ENCODE results near the gene ANAPC10. TPM values are rescaled to one million over a fixed set of nuclear protein-coding genes. Genes with fewer than 3 reads are reported as not detected.

Gene ANAPC10
- total and polyA plus RNA-seq, 2 experiments from 2014 or later, result 34.4 to 59.2 TPM

GRCh38 chr4:145101091-145101490 is 3.1 kb upstream of the ANAPC10 start (continued):
- TF ChIP-seq ZNF462 (CRISPR knock-in tag; IDR thresholded peaks at IDR 0.05), result no peak
- no peak for TF ChIP-seq ZNF114 (CRISPR knock-in tag; IDR thresholded peaks at IDR 0.05)

GRCh38 chr4:145099653-145100052 is 1.7 kb upstream of the ANAPC10 start:
- no peaks in the 10 kb centered on the region for H3K9me2 ChIP-seq (ENCODE audit: insufficient read depth)
- H3K4me3 ChIP-seq, result peak overlapping the region; percentile 93
- H3K27ac Mint-ChIP-seq, result peak overlapping the region; percentile 66; the same call in 1 of the 2 replicates
- no peak overlapping the region for H3K27ac ChIP-seq (ENCODE audit: low read depth)
- peaks cover 19% of the 10 kb centered on the region for H3K4me1 ChIP-seq (ENCODE audit: insufficient read depth)
- H3K9me3 Mint-ChIP-seq, result peaks cover 3% of the 10 kb centered on the region; the same call in 1 of the 3 replicates
- peaks cover 22% of the 10 kb centered on the region for H3K36me3 Mint-ChIP-seq (ENCODE audit: low read depth)
- TF ChIP-seq REST (IDR thresholded peaks at IDR 0.05; ENCODE audit: unreplicated experiment), result no peak
- H3K36me3 ChIP-seq (ENCODE audit: insufficient read depth), result peaks cover 13% of the 10 kb centered on the region; the same call in 1 of the 2 replicates
- H3K4me3 Mint-ChIP-seq, result peak overlapping the region; percentile 95
- DNase-seq (ENCODE audit: low spot score), result no peak
- H3K27me3 Mint-ChIP-seq (ENCODE audit: insufficient read depth, low read depth, poor library complexity), result peaks cover 4% of the 10 kb centered on the region
- peaks cover 94% of the 10 kb centered on the region for H3K79me2 ChIP-seq (replicated peaks; ENCODE audit: insufficient read depth)
- peaks cover 5% of the 10 kb centered on the region; the same call in 2 of the 3 replicates for H3K4me1 Mint-ChIP-seq
- peak overlapping the region; percentile 93 for H3K4me2 ChIP-seq
- peaks cover 9% of the 10 kb centered on the region for H4K20me1 ChIP-seq (replicated peaks; ENCODE audit: insufficient read depth)
- no peaks in the 10 kb centered on the region for H3K27me3 ChIP-seq (ENCODE audit: insufficient read depth)
- no peak overlapping the region for H2AFZ ChIP-seq
- no peaks in the 10 kb centered on the region for H3F3A ChIP-seq (replicated peaks; ENCODE audit: low read depth)
- ATAC-seq, result no peak

Measured in GM23338 (cell line).